ENCODE data around the gene FBXL16.

DNA sequence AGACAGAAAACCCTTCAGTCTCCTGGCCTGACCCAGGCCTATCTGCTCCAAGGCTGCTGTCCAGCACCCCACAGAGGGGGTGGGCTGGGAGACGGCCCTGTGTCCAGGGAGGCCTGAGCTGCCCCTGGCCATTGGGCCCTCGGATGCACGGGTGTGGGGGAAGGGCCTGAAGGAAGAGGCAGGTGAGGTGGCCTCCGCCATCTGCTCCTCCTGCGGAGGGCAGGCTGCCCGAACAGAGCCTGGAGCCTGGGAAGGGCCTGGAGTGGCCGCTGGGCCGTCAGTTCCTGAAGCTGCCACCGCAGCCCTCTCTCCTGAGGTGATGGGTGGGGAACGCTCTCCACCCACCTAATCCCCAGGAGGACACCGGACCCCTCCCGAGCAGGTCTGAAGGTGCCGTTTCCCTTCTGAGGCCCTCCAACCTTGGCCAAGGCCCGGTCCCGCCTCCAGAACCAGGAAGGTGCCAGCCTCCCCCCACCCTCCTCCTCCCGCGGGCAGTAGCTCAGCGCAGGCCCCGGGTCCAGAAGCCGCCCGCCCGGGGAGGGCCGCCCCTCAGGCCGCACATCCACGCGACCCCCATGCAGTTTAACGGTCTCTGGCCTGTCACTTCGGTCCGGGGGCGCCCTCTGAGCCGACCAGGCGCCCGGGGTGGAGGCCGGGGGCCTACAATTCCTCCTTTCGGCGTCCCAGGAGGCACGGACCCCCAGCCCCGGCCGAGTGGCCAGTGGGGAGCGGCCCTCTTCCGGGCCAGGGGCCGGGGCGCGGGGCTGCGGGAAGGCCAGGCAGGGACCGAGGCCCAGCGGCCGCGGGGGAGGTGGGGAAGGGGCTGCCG, 835 bp downstream of the FBXL16 start:
- no peak for TF ChIP-seq POLR2A (IDR thresholded peaks at IDR 0.05)
- TF ChIP-seq, protein P1, sequence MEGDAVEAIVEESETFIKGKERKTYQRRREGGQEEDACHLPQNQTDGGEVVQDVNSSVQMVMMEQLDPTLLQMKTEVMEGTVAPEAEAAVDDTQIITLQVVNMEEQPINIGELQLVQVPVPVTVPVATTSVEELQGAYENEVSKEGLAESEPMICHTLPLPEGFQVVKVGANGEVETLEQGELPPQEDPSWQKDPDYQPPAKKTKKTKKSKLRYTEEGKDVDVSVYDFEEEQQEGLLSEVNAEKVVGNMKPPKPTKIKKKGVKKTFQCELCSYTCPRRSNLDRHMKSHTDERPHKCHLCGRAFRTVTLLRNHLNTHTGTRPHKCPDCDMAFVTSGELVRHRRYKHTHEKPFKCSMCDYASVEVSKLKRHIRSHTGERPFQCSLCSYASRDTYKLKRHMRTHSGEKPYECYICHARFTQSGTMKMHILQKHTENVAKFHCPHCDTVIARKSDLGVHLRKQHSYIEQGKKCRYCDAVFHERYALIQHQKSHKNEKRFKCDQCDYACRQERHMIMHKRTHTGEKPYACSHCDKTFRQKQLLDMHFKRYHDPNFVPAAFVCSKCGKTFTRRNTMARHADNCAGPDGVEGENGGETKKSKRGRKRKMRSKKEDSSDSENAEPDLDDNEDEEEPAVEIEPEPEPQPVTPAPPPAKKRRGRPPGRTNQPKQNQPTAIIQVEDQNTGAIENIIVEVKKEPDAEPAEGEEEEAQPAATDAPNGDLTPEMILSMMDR (IDR thresholded peaks at IDR 0.05) = no peak
